Mesendoderm (in vitro differentiated cells): ENCODE measurements around the gene KIF21B.

ENCODE experiments used
- DNase-seq: peaks from one replicate; pipeline ENCODE4 v3.0.0; 2013
- H2AK5ac ChIP-seq: 2 replicates; pipeline ENCODE4 v1.6.1; 2013; ENCODE audit warnings: low read length, inconsistent platforms
- H2BK120ac ChIP-seq: 2 replicates; pipeline ENCODE4 v1.6.1; 2013; ENCODE audit warnings: low read depth, mild to moderate bottlenecking, low read length, moderate library complexity, mixed read lengths
- H2BK15ac ChIP-seq: replicated peaks from 2 replicates; pipeline ENCODE4 v1.6.1; 2013; ENCODE audit warnings: low read depth, mild to moderate bottlenecking, moderate library complexity
- H2BK5ac ChIP-seq: 2 replicates; pipeline ENCODE4 v1.6.1; 2013; ENCODE audit warnings: low read length, inconsistent platforms
- H3K18ac ChIP-seq: 2 replicates; pipeline ENCODE4 v1.6.1; 2013; ENCODE audit warnings: mild to moderate bottlenecking, low read length, mixed read lengths
- H3K23ac ChIP-seq: one replicate; pipeline ENCODE4 v1.6.1; 2013; ENCODE audit warnings: low read length
- H3K27ac ChIP-seq: 2 replicates; pipeline ENCODE4 v1.5.1; 2013; ENCODE audit warnings: low read depth, mild to moderate bottlenecking, inconsistent platforms, low read length, moderate library complexity
- H3K27me3 ChIP-seq: 2 replicates; pipeline ENCODE4 v1.6.1; 2013; ENCODE audit warnings: low read length, control low read depth, mild to moderate bottlenecking, inconsistent platforms; ENCODE audit not compliant: insufficient read depth, poor library complexity
- H3K36me3 ChIP-seq: 2 replicates; pipeline ENCODE4 v1.6.1; 2013; ENCODE audit warnings: low read length, inconsistent platforms; ENCODE audit not compliant: control insufficient read depth, insufficient read depth
- H3K4ac ChIP-seq: one replicate; pipeline ENCODE4 v1.6.1; 2013; ENCODE audit warnings: low read depth, mild to moderate bottlenecking, low read length, moderate library complexity
- H3K4me1 ChIP-seq: 2 replicates; pipeline ENCODE4 v1.6.1; 2013; ENCODE audit warnings: low read depth, low read length, inconsistent platforms; ENCODE audit not compliant: control insufficient read depth
- H3K4me2 ChIP-seq: 2 replicates; pipeline ENCODE4 v1.6.1; 2013; ENCODE audit warnings: low read length
- H3K4me3 ChIP-seq: 2 replicates; pipeline ENCODE4 v1.5.1; 2013; ENCODE audit warnings: mild to moderate bottlenecking, low read length
- H3K56ac ChIP-seq: one replicate; pipeline ENCODE4 v1.6.1; 2013; ENCODE audit warnings: low read length
- H3K79me1 ChIP-seq: 2 replicates; pipeline ENCODE4 v1.6.1; 2013; ENCODE audit warnings: low read length, inconsistent platforms
- H3K79me2 ChIP-seq: 2 replicates; pipeline ENCODE4 v1.6.1; 2013; ENCODE audit warnings: mild to moderate bottlenecking, low read length; ENCODE audit not compliant: control insufficient read depth, insufficient read depth
- H3K9ac ChIP-seq: 2 replicates; pipeline ENCODE4 v1.6.1; 2013; ENCODE audit warnings: low read length, inconsistent platforms
- H4K5ac ChIP-seq: one replicate; pipeline ENCODE4 v1.6.1; 2013; ENCODE audit warnings: low read length
- H4K8ac ChIP-seq: one replicate; pipeline ENCODE4 v1.6.1; 2013; ENCODE audit warnings: low read depth, mild to moderate bottlenecking, control low read depth, low read length, moderate library complexity
- WGBS: extraction: QIAGEN DNeasy Blood & Tissue Kit; methylation state at CpG from one replicate; pipeline ENCODE4 v1.1.7; 2013; ENCODE audit warnings: low lambda C conversion rate, missing lambda C conversion rate; ENCODE audit not compliant: insufficient coverage; ENCODE audit errors: extremely low coverage; 5-methylcytosine and 5-hydroxymethylcytosine counted together

Gene KIF21B

DNA sequence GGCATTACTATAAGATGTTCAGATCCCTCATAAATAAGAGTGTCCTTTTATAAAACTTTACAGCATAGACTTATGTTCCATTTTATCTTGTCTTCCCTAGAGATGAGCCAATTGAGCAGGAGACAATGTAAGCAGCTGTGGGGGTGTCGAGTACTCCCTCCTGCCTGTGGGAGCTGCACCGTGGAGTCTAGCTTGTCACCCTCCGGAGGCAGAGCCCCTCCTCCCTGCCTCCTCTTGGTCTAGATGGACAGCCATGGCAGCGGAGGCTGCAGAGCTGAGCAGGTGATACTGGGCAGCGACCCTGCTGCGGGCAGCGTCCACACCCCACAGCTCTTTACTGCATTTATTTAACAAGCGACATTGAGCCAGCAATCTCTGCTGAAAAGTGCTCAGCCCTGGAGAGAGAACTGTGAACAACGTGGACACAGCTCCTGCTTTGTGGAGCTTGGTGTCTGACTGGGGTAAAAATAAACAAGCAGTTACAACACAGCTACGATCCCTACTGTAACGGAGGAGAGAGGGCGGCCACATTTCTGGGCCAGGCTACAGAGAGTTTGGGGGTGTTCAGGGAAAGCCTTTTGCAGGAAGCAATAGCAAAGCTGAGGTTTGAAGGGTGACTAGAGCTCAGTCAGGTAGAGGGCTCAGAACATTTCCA, 12.8 kb upstream of the KIF21B start:
- no peak overlapping the region for H3K23ac ChIP-seq
- no peak overlapping the region for H2AK5ac ChIP-seq
- no peak overlapping the region for H3K56ac ChIP-seq
- WGBS = no CpG with 5 or more reads among the region's 12 CpGs
- H4K5ac ChIP-seq = no peak overlapping the region
- H3K79me1 ChIP-seq = no peaks in the 10 kb centered on the region
- no peak overlapping the region for H2BK120ac ChIP-seq
- H3K27me3 ChIP-seq = no peaks in the 10 kb centered on the region
- H2BK15ac ChIP-seq = no peak overlapping the region
- H3K4me2 ChIP-seq = no peak overlapping the region
- H3K4ac ChIP-seq = no peak overlapping the region
- no peak for DNase-seq
- no peaks in the 10 kb centered on the region for H3K4me1 ChIP-seq
- no peak overlapping the region for H3K9ac ChIP-seq
- no peak overlapping the region for H3K4me3 ChIP-seq
- H3K27ac ChIP-seq = no peak overlapping the region
- no peaks in the 10 kb centered on the region for H3K36me3 ChIP-seq
- no peak overlapping the region for H4K8ac ChIP-seq
- H3K18ac ChIP-seq = no peak overlapping the region
- H2BK5ac ChIP-seq = no peak overlapping the region
- H3K79me2 ChIP-seq = no peaks in the 10 kb centered on the region

GRCh38 chr1:201034671-201035070, 11.2 kb upstream of the KIF21B start:
- Histone ChIP-seq H3K79me2 (no peaks in the 10 kb centered on the region), H2BK5ac (no peak overlapping the region), H3K27me3 (no peaks in the 10 kb centered on the region), H3K27ac (no peak overlapping the region), H3K9ac (no peak overlapping the region), H3K4ac (no peak overlapping the region), H3K4me3 (no peak overlapping the region), H4K8ac (no peak overlapping the region), H3K36me3 (no peaks in the 10 kb centered on the region), H2BK120ac (no peak overlapping the region), H2AK5ac (no peak overlapping the region), H2BK15ac (no peak overlapping the region), H3K4me2 (no peak overlapping the region), H3K56ac (no peak overlapping the region), H3K79me1 (no peaks in the 10 kb centered on the region), H3K18ac (no peak overlapping the region), H3K23ac (no peak overlapping the region), H4K5ac (no peak overlapping the region), H3K4me1 (no peaks in the 10 kb centered on the region)
- WGBS = no CpG with 5 or more reads among the region's 4 CpGs
- DNase-seq = no peak

DNA sequence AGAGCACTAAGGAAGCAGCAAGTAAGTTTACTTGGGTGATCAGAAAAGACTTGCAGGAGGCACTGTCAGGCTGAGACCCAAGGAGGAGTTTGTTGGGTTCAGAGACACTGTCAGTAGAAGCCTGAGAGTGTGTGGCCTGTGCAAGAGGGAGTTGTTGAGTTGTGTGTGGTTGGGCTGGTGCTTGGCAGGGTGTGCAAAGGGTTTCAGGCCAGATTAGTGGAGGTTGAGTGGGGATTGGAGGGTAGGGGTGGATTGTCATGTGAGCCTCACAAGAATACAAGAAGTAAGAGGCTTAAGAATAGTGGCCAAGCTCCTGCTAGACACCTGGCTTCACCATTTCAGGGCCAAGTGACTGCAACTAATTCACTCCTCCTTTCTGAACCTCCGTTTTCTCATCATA, 8.9 kb upstream of the KIF21B start:
- no peak overlapping the region for H4K5ac ChIP-seq
- no peak overlapping the region for H3K23ac ChIP-seq
- no peaks in the 10 kb centered on the region for H3K79me2 ChIP-seq
- no peak overlapping the region for H3K18ac ChIP-seq
- H3K36me3 ChIP-seq = no peaks in the 10 kb centered on the region
- H3K4me3 ChIP-seq = no peak overlapping the region
- no CpG with 5 or more reads among the region's 1 CpG for WGBS
- H3K27ac ChIP-seq = no peak overlapping the region
- H2BK120ac ChIP-seq = no peak overlapping the region
- H3K56ac ChIP-seq = no peak overlapping the region
- no peak overlapping the region for H2BK15ac ChIP-seq
- no peak overlapping the region for H2AK5ac ChIP-seq
- no peak overlapping the region for H3K9ac ChIP-seq
- H3K79me1 ChIP-seq = no peaks in the 10 kb centered on the region
- no peak for DNase-seq
- H2BK5ac ChIP-seq = no peak overlapping the region
- no peaks in the 10 kb centered on the region for H3K4me1 ChIP-seq
- no peak overlapping the region for H3K4me2 ChIP-seq
- H3K27me3 ChIP-seq = no peaks in the 10 kb centered on the region
- H3K4ac ChIP-seq = no peak overlapping the region
- no peak overlapping the region for H4K8ac ChIP-seq

DNA sequence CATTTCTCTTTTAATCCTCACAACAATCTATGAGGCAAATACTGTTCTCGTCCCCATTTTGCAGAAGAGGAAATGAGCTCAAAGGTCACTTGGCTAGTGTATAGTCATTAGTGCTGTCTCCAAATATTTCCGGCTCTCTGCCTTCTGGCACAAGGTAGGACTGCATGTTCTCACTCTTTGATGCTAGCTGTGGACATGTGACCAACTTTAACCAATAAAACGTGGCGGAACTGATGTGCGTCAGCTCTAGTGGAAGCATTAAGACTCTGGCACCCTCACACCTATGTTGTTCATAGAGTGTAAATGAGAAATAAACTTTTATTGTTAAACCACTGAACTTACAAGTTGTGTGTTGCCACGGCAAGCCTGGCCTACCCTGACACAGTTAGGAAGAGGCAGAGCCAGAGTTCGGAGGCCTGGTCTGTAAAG, 5.0 kb upstream of the KIF21B start:
- DNase-seq = no peak
- no CpG with 5 or more reads among the region's 7 CpGs for WGBS
- H3K4me3 ChIP-seq = no peak overlapping the region
- H4K8ac ChIP-seq = no peak overlapping the region
- no peak overlapping the region for H2BK5ac ChIP-seq
- H2BK15ac ChIP-seq = no peak overlapping the region
- H2AK5ac ChIP-seq = no peak overlapping the region
- no peak overlapping the region for H3K9ac ChIP-seq
- peaks cover 12% of the 10 kb centered on the region for H3K4me1 ChIP-seq
- H3K79me2 ChIP-seq = no peaks in the 10 kb centered on the region
- no peak overlapping the region for H2BK120ac ChIP-seq
- H3K36me3 ChIP-seq = no peaks in the 10 kb centered on the region
- no peak overlapping the region for H4K5ac ChIP-seq
- H3K56ac ChIP-seq = no peak overlapping the region
- no peak overlapping the region for H3K4me2 ChIP-seq
- no peak overlapping the region for H3K23ac ChIP-seq
- H3K27ac ChIP-seq = no peak overlapping the region
- H3K18ac ChIP-seq = no peak overlapping the region
- no peaks in the 10 kb centered on the region for H3K27me3 ChIP-seq
- H3K4ac ChIP-seq = no peak overlapping the region
- H3K79me1 ChIP-seq = no peaks in the 10 kb centered on the region

DNA sequence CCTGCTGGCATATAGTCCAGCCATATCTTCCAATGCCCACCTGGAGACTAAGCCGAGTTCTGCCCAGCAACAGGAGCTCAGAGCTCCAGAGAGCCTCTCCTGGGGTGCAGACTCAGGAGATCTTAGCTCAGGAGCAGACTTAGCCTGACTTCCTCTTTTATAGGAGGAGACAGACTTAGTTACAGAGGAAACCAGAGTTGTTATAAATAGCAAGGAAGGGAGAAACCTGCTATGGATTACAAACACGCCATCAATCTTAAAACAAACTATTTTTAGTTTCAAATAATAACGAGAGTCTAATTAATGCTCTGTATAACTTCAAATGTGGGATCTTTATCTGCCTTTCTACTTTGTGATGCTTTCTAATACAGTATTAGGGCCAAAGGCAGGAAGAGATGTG, 3.3 kb upstream of the KIF21B start:
- no peak overlapping the region for H2BK5ac ChIP-seq
- H3K4me2 ChIP-seq = no peak overlapping the region
- no peak overlapping the region for H2BK15ac ChIP-seq
- no peak overlapping the region for H3K4me3 ChIP-seq
- H3K27ac ChIP-seq = no peak overlapping the region
- H3K9ac ChIP-seq = no peak overlapping the region
- H3K4ac ChIP-seq = no peak overlapping the region
- H4K8ac ChIP-seq = no peak overlapping the region
- no peak overlapping the region for H4K5ac ChIP-seq
- WGBS = no CpG with 5 or more reads among the region's 3 CpGs
- no peak overlapping the region for H2AK5ac ChIP-seq
- H3K56ac ChIP-seq = no peak overlapping the region
- no peak overlapping the region for H3K18ac ChIP-seq
- H3K27me3 ChIP-seq = no peaks in the 10 kb centered on the region
- H3K4me1 ChIP-seq = peaks cover 14% of the 10 kb centered on the region
- H2BK120ac ChIP-seq = no peak overlapping the region
- no peaks in the 10 kb centered on the region for H3K79me1 ChIP-seq
- no peak for DNase-seq
- no peaks in the 10 kb centered on the region for H3K79me2 ChIP-seq
- no peaks in the 10 kb centered on the region for H3K36me3 ChIP-seq
- H3K23ac ChIP-seq = no peak overlapping the region

GRCh38 chr1:201026234-201026633, 2.7 kb upstream of the KIF21B start:
- H3K23ac ChIP-seq = no peak overlapping the region
- H3K4ac ChIP-seq = no peak overlapping the region
- H4K8ac ChIP-seq = no peak overlapping the region
- no peak overlapping the region for H3K27ac ChIP-seq
- H4K5ac ChIP-seq = no peak overlapping the region
- H3K9ac ChIP-seq = no peak overlapping the region
- H3K4me3 ChIP-seq = no peak overlapping the region
- peaks cover 17% of the 10 kb centered on the region for H3K4me1 ChIP-seq
- no peak overlapping the region for H2BK5ac ChIP-seq
- no peak overlapping the region for H3K18ac ChIP-seq
- H2BK15ac ChIP-seq = no peak overlapping the region
- H2BK120ac ChIP-seq = no peak overlapping the region
- DNase-seq = no peak
- no peaks in the 10 kb centered on the region for H3K79me1 ChIP-seq
- H3K56ac ChIP-seq = no peak overlapping the region
- H3K36me3 ChIP-seq = no peaks in the 10 kb centered on the region
- WGBS = no CpG with 5 or more reads among the region's 3 CpGs
- no peaks in the 10 kb centered on the region for H3K79me2 ChIP-seq
- H2AK5ac ChIP-seq = no peak overlapping the region
- H3K4me2 ChIP-seq = no peak overlapping the region
- no peaks in the 10 kb centered on the region for H3K27me3 ChIP-seq
